ENCODE measurements around the gene LRG1.

GRCh38 chr19:4513248-4513647 is 26.6 kb downstream of the LRG1 start:
- TF ChIP-seq EZH2phosphoT487 (conservative IDR thresholded peaks at IDR 0.05; ENCODE audit: low read length) (no peak), CTCF (IDR thresholded peaks at IDR 0.05; ENCODE audit: insufficient read depth, low read length, poor library complexity, severe bottlenecking) (no peak)
